Pancreas (tissue), 10 donors: ENCODE measurements around the gene SIGLEC11. TPM values are rescaled to one million over a fixed set of nuclear protein-coding genes. Genes with fewer than 3 reads are reported as not detected.
"Not testable (repeated sequence)": the region's sequence is repeated elsewhere in the genome, so short reads cannot be mapped to it uniquely, and the experiment has no call there.

Source experiments
- ATAC-seq, 4 donors: fragments of 200-7000 bp; cut with Tn5 transposase; one replicate each; pipeline versions ENCODE4 v1.8.0 to v1.9.1; 2020; ENCODE audit warnings: mild to moderate bottlenecking in 4 of 4, moderate library complexity in 4 of 4
- DNase-seq, 6 donors: peaks; one replicate each; pipeline ENCODE4 v3.0.0-alpha.2; 2020
- FAIRE-seq: peaks from 2 replicates; lab custom pipeline; 2012; peaks lifted over from hg19 to GRCh38; lab: Jason Lieb, UNC
- H3K27ac ChIP-seq, 4 donors: fragments of 200-600 bp; sonication (generic); 1 replicate in 3 of 4; 2 replicates in 1 of 4; pipeline versions ENCODE4 v1.5.0 to v1.8.0; 2020
- H3K27me3 ChIP-seq, 4 donors: fragments of 200-600 bp; one replicate each; pipeline ENCODE4 v1.8.0; 2021
- H3K36me3 ChIP-seq, 3 donors: fragments of 200-600 bp; sonication (generic) in 1 of 3; one replicate each; pipeline versions ENCODE4 v1.5.0 to v1.8.0; 2020 to 2021
- H3K4me1 ChIP-seq, 3 donors: fragments of 200-600 bp; one replicate each; pipeline ENCODE4 v1.8.0; 2021
- H3K4me3 ChIP-seq, 4 donors: fragments of 200-600 bp; sonication (generic) in 2 of 4; one replicate each; pipeline versions ENCODE4 v1.5.0 to v1.8.0; 2020 to 2021
- H3K9me3 ChIP-seq, 4 donors: fragments of 200-600 bp; one replicate each; pipeline ENCODE4 v1.8.0; 2021
- WGBS, 2 donors: extraction: QIAGEN DNeasy Blood & Tissue Kit; methylation state at CpG; one replicate each; pipeline ENCODE4 v1.1.7; 2013; 5-methylcytosine and 5-hydroxymethylcytosine counted together
- intact Hi-C, 3 donors: fragments of 100-400 bp; cut with DNase I; formaldehyde crosslinking; loops; one replicate each; pipeline versions ENCODE4 v1.11.1 to v1.14.2; 2022
- polyA plus RNA-seq, 2 donors: library from polyadenylated mRNA; stranded (reverse); fragments of 200-250 nt; gene quantifications; one replicate each; pipeline ENCODE4 v1.2.3, GENCODE V29; 2013
- total RNA-seq, 6 donors: library from RNA; stranded (reverse); fragmentation: NEBNext Ultra II Directional in 4 of 6; extraction: Animal tissue kit (Norgen Biotek cat#: 25700) in 4 of 6; gene quantifications; one replicate each; pipeline versions ENCODE4 v1.2.1 to v1.2.4, GENCODE V29; 2021 to 2023
- TF ChIP-seq, protein P1 (sequence below), 4 donors: fragments of 200-600 bp; sonication (generic) in 3 of 4; IDR thresholded peaks; one replicate each; pipeline versions ENCODE4 v1.5.0 to v1.8.0; 2021; ENCODE audit warnings: antibody characterized with exemption in 4 of 4
- donor health status: healthy with polysubstance abuse.
- donor health status: DM: no; HTN: no; CAD: no; lungs with moderate emphysema.
- donor health status: DM: no; HTN: no; CAD: no.
- donor health status: control.
- donor health status: control.
- donor health status: Bipolar disorder and iron deficiency.
- donor health status: DM: yes; HTN: yes; CAD: no.
- donor health status: DM: no; HTN: no; CAD: no.
- donor health status: DM: no; HTN: no; CAD: no.
- donor health status: DM: yes; HTN: yes; CAD: no.

SIGLEC11 gene
- total and polyA plus RNA-seq, 8 donors, result 0.14 to 26.5 (median 1.6) TPM

DNA sequence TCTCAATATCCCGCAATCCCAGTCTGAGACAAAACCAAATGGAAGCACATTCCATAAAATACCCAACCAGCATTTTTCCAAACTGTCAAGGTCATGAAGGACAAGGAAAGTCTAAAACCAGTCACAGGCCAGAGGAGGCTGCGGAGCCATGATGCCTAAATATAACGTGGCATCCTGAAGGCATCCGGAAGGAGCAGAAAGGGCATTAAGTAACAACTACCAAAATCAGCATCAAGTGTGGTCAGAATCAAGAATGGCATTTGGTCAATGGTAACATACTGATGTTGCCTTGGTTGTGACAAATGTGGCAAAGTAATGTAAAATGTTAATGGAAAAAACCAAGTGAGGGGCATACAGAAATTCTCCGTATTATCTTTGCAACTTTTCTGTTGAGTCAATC is 35.5 kb downstream of the SIGLEC11 start:
- Histone ChIP-seq H3K27ac (no peak overlapping the region), H3K4me3 (no peak overlapping the region), H3K4me1 (peaks cover 9 to 13% (median 9%) of the 10 kb centered on the region in 3 donors), H3K36me3 (peaks cover 0 to 9% (median 0%) of the 10 kb centered on the region in 3 donors), H3K27me3 (no peaks in the 10 kb centered on the region), H3K9me3 (no peaks in the 10 kb centered on the region)
- TF ChIP-seq, protein P1, sequence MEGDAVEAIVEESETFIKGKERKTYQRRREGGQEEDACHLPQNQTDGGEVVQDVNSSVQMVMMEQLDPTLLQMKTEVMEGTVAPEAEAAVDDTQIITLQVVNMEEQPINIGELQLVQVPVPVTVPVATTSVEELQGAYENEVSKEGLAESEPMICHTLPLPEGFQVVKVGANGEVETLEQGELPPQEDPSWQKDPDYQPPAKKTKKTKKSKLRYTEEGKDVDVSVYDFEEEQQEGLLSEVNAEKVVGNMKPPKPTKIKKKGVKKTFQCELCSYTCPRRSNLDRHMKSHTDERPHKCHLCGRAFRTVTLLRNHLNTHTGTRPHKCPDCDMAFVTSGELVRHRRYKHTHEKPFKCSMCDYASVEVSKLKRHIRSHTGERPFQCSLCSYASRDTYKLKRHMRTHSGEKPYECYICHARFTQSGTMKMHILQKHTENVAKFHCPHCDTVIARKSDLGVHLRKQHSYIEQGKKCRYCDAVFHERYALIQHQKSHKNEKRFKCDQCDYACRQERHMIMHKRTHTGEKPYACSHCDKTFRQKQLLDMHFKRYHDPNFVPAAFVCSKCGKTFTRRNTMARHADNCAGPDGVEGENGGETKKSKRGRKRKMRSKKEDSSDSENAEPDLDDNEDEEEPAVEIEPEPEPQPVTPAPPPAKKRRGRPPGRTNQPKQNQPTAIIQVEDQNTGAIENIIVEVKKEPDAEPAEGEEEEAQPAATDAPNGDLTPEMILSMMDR (IDR thresholded peaks at IDR 0.05), result no peak
- intact Hi-C loops, result no loop called here
- ATAC-seq, result no peak
- peak in 1 of 6 donors; percentile 4 for DNase-seq
- FAIRE-seq, result no peak
- 96% methylated on average over 5 of the region's 5 CpGs for whole genome bisulfite sequencing, 2 donors

DNA sequence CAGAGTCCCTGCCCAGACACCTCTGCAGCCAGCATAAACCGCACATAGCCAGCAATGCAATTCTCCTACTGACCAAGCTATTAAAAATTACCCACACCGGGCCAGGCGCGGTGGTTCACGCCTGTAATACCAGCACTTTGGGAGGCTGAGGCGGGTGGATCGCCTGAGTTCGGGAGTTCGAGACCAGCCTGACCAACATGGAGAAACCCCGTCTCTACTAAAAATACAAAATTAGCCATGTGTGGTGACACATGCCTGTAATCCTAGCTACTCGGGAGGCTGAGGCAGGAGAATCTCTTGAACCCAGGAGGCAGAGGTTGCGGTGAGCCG is 36.1 kb downstream of the SIGLEC11 start:
- FAIRE-seq, intact Hi-C loops, H3K36me3 ChIP-seq, H3K9me3 ChIP-seq, H3K27ac ChIP-seq, DNase-seq, H3K27me3 ChIP-seq, ATAC-seq, H3K4me3 ChIP-seq: not testable (repeated sequence)
- WGBS, 2 donors, result 93 to 97% methylated on average over 13 of the region's 13 CpGs
- H3K4me1 ChIP-seq, result peaks cover 9 to 13% (median 9%) of the 10 kb centered on the region in 3 donors

DNA sequence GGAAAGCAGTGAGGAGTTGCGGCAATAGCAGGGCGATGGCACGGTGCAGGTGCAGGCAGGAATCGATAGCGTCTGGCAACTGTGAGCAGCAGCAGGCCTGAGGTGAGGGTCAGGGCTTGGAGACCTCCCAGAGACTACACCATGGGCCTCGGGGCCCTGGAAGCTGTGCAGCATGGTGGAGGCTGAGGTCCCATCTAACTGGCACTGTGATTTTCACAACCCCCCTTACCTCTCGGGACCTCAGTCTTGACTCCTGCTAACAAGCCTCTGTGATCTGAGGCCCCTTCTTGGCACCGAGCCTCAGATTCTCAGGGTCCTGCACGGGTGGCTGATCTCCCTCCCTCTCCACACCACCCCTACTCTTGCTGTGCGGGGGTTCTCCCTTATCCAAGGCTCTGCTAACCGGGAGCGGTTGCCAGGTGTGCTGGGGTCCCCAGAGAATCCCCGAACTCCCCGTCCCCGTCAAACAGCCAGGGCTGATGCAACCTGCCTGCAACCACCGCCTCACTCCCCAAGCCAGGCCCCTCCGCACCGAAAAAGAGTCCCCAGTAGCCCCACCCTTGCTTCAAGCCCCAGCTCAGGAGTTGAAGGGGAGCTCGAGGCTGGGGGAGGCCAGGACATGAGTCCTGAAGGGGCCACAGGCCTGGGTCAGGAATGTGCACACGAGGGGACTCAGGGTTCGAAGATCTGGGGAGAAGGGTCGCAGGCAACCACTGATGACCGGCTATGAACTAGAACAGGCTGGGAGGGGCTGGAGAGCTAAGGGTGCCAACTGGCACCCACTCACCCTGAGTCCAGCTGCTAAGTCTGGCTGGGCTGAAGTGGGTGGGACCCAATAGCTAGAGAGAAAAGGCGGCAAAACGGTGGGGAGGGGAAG is 36.7 kb downstream of the SIGLEC11 start:
- intact Hi-C loops, result no loop called here
- TF ChIP-seq, protein P1 (IDR thresholded peaks at IDR 0.05), result no peak
- 85 to 86% methylated on average over 25 of the region's 25 CpGs for WGBS, 2 donors
- H3K27me3 ChIP-seq, result no peaks in the 10 kb centered on the region
- DNase-seq, result no peak
- no peaks in the 10 kb centered on the region for H3K9me3 ChIP-seq
- H3K4me1 ChIP-seq, result peaks cover 9 to 13% (median 9%) of the 10 kb centered on the region in 3 donors
- no peak for ATAC-seq
- no peak overlapping the region for H3K27ac ChIP-seq
- H3K4me3 ChIP-seq, result no peak overlapping the region
- no peak for FAIRE-seq
- peaks cover 0 to 9% (median 0%) of the 10 kb centered on the region in 3 donors for H3K36me3 ChIP-seq

DNA sequence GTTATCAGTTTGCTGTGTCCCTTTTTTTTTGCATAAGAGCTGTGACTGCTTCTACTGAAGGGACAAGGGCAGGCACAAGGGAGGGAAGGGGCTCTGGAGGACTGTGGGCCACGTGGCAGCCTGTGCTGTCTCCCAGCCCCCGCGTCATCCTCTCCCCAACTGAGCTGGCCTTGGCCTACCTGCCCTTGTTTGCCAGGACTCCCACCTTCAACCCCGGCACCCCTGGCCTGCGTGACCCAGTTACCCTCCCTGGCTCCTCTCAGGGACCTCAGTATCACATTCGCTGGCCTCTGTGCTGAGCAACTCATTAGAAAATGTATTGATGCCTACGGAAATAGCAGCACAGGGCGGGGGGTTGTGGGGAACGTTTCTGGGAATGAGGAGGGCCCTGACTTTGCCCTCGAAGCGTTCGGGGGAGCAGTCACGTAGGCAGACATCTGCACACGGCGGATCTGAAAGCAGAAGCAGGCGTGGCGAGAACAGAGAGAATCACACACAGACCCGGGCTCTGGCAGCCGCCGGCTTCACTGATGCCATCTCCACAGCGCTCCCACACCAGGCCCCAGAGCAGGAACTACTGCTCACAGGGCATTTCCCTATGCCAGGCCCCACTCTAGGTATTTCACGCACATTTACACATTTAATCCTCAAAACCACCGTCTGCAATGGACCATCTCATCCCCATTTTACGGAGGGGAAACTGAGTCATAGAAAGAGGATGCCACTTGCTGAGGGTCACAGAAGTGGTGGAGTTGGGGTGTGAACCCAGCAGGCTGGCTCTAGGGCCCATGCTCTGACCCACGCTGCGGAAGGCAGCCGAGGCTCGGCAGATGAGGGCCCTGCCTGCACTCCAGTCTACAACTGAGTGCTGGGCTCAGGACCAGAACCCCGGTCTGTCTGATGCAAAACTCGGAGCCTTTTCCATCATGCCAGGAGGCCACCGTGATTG is 37.6 kb downstream of the SIGLEC11 start:
- FAIRE-seq, result no peak

More for the DNA sequence above, 37.6 kb downstream of the SIGLEC11 start:
- TF ChIP-seq, protein P1 (IDR thresholded peaks at IDR 0.05), result no peak
- Histone ChIP-seq H3K27me3 (no peaks in the 10 kb centered on the region), H3K9me3 (no peaks in the 10 kb centered on the region), H3K4me1 (peaks cover 7 to 13% (median 9%) of the 10 kb centered on the region in 3 donors), H3K36me3 (peaks cover 0 to 9% (median 0%) of the 10 kb centered on the region in 3 donors), H3K4me3 (no peak overlapping the region), H3K27ac (no peak overlapping the region)
- DNase-seq (peak in 1 of 6 donors; percentile 24), ATAC-seq (peak in 2 of 4 donors; percentile 27 to 62)
- intact Hi-C loops, result no loop called here
- 87 to 89% methylated on average over 31 of the region's 31 CpGs for WGBS, 2 donors
